OCI-LY1 (cell line): ENCODE measurements around the gene CD27.
"Not testable (repeated sequence)": the region's sequence is repeated elsewhere in the genome, so short reads cannot be mapped to it uniquely, and the experiment has no call there.

Experiments used
- H2AFZ ChIP-seq: fragments of 200-600 bp; sonication (generic), shearing (Covaris generic); 2 replicates; pipeline ENCODE4 v1.6.0; 2014; ENCODE audit warnings: antibody characterized with exemption, mild to moderate bottlenecking, low read length
- H3F3A ChIP-seq: fragments of 200-600 bp; sonication (generic), shearing (Covaris generic); 2 replicates; pipeline ENCODE4 v1.6.0; 2014; ENCODE audit warnings: mild to moderate bottlenecking, antibody characterized with exemption, low read length, moderate library complexity; ENCODE audit not compliant: insufficient read depth
- H3K27ac ChIP-seq: fragments of 200-600 bp; sonication (generic); 2 replicates; pipeline ENCODE4 v1.5.1; 2014; ENCODE audit warnings: low read length, mixed run types, mild to moderate bottlenecking, low read depth; ENCODE audit not compliant: poor library complexity, severe bottlenecking
- H3K27me3 ChIP-seq: fragments of 200-600 bp; sonication (generic); 2 replicates; pipeline ENCODE4 v1.6.0; 2014; ENCODE audit warnings: antibody characterized with exemption, mild to moderate bottlenecking, low read length, moderate library complexity; ENCODE audit not compliant: insufficient read depth
- H3K36me3 ChIP-seq: fragments of 200-600 bp; sonication (generic); 2 replicates; pipeline ENCODE4 v1.6.1; 2014; ENCODE audit warnings: mild to moderate bottlenecking, antibody characterized with exemption, low read length, moderate library complexity, mixed read lengths; ENCODE audit not compliant: insufficient read depth
- H3K4me1 ChIP-seq: fragments of 200-600 bp; sonication (generic); 2 replicates; pipeline ENCODE4 v1.5.1; 2014; ENCODE audit warnings: mild to moderate bottlenecking, low read length, moderate library complexity; ENCODE audit not compliant: insufficient read depth, severe bottlenecking
- H3K4me2 ChIP-seq: fragments of 200-600 bp; sonication (generic), shearing (Covaris generic); 2 replicates; pipeline ENCODE4 v1.6.1; 2014; ENCODE audit warnings: low read length
- H3K4me3 ChIP-seq: fragments of 200-600 bp; sonication (generic); 2 replicates; pipeline ENCODE4 v1.5.1; 2014; ENCODE audit warnings: low read length, low read depth, mild to moderate bottlenecking, mixed read lengths; ENCODE audit not compliant: poor library complexity, severe bottlenecking
- H3K79me2 ChIP-seq: fragments of 200-600 bp; shearing (Covaris generic); 2 replicates; pipeline ENCODE4 v1.6.1; 2016; ENCODE audit warnings: mixed run types, low read length, mixed read lengths; ENCODE audit not compliant: insufficient read depth
- H3K9ac ChIP-seq: fragments of 200-600 bp; sonication (generic), shearing (Covaris generic); 2 replicates; pipeline ENCODE4 v1.6.1; 2014; ENCODE audit warnings: mild to moderate bottlenecking, low read length, mixed read lengths
- H3K9me2 ChIP-seq: fragments of 200-600 bp; sonication (generic), shearing (Covaris generic); 2 replicates; pipeline ENCODE4 v1.6.1; 2014; ENCODE audit warnings: low read depth, mild to moderate bottlenecking, low read length, mixed read lengths
- H3K9me3 ChIP-seq: fragments of 200-600 bp; shearing (Covaris generic); 2 replicates; pipeline ENCODE4 v1.6.1; 2014; ENCODE audit warnings: low read length, mixed read lengths
- H4K20me1 ChIP-seq: fragments of 200-600 bp; sonication (generic), shearing (Covaris generic); 2 replicates; pipeline ENCODE4 v1.6.0; 2016; ENCODE audit warnings: mild to moderate bottlenecking, low read length; ENCODE audit not compliant: insufficient read depth
- EZH2 ChIP-seq: fragments of 200-600 bp; sonication (generic), shearing (Covaris generic); IDR thresholded peaks from 2 replicates; pipeline ENCODE4 v1.8.0; 2017; ENCODE audit warnings: borderline replicate concordance, mixed run types, mild to moderate bottlenecking, antibody characterized with exemption, low read length, moderate library complexity, mixed read lengths
- TF ChIP-seq, protein P1 (sequence below): fragments of 200-600 bp; sonication (generic), shearing (Covaris generic); IDR thresholded peaks from 2 replicates; pipeline ENCODE4 v1.5.1; 2017; ENCODE audit warnings: mild to moderate bottlenecking, antibody characterized with exemption, low read length, moderate library complexity, mixed read lengths

CD27 gene

DNA sequence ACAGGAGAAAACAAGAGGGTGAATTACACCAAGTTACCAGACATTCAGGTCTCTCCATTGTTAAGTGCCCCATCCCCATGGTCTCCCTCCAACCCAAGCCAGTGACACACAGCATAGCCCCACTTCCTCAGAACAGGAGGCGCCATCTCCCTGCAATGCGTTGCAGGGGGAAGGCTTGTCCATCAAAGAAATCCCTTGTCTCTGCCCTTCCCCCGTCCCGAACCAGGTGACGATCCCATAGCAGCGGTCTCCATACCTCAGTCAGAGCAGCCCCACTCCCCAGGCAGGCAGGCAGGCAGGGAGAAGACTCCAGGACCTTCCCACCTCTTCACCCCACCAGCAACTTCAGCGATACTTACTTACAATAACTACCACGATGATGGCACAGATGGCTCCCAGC is 19.8 kb downstream of the CD27 start:
- no peak overlapping the region for H3K9ac ChIP-seq
- H3F3A ChIP-seq = no peaks in the 10 kb centered on the region
- peak overlapping the region; percentile 92 for H3K27ac ChIP-seq
- TF ChIP-seq EZH2 = no peak
- TF ChIP-seq, protein P1, sequence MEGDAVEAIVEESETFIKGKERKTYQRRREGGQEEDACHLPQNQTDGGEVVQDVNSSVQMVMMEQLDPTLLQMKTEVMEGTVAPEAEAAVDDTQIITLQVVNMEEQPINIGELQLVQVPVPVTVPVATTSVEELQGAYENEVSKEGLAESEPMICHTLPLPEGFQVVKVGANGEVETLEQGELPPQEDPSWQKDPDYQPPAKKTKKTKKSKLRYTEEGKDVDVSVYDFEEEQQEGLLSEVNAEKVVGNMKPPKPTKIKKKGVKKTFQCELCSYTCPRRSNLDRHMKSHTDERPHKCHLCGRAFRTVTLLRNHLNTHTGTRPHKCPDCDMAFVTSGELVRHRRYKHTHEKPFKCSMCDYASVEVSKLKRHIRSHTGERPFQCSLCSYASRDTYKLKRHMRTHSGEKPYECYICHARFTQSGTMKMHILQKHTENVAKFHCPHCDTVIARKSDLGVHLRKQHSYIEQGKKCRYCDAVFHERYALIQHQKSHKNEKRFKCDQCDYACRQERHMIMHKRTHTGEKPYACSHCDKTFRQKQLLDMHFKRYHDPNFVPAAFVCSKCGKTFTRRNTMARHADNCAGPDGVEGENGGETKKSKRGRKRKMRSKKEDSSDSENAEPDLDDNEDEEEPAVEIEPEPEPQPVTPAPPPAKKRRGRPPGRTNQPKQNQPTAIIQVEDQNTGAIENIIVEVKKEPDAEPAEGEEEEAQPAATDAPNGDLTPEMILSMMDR = no peak
- H2AFZ ChIP-seq = no peak overlapping the region
- H3K36me3 ChIP-seq = peaks cover 95% of the 10 kb centered on the region
- peaks cover 16% of the 10 kb centered on the region for H3K79me2 ChIP-seq
- peaks cover 70% of the 10 kb centered on the region for H3K4me1 ChIP-seq
- no peaks in the 10 kb centered on the region for H3K9me2 ChIP-seq
- no peaks in the 10 kb centered on the region for H3K27me3 ChIP-seq
- no peaks in the 10 kb centered on the region for H4K20me1 ChIP-seq
- no peak overlapping the region for H3K4me3 ChIP-seq
- 0 out of 2 replicates have a peak, but pooled peaks cover 3% of the 10 kb centered on the region for H3K9me3 ChIP-seq
- no peak overlapping the region for H3K4me2 ChIP-seq

DNA sequence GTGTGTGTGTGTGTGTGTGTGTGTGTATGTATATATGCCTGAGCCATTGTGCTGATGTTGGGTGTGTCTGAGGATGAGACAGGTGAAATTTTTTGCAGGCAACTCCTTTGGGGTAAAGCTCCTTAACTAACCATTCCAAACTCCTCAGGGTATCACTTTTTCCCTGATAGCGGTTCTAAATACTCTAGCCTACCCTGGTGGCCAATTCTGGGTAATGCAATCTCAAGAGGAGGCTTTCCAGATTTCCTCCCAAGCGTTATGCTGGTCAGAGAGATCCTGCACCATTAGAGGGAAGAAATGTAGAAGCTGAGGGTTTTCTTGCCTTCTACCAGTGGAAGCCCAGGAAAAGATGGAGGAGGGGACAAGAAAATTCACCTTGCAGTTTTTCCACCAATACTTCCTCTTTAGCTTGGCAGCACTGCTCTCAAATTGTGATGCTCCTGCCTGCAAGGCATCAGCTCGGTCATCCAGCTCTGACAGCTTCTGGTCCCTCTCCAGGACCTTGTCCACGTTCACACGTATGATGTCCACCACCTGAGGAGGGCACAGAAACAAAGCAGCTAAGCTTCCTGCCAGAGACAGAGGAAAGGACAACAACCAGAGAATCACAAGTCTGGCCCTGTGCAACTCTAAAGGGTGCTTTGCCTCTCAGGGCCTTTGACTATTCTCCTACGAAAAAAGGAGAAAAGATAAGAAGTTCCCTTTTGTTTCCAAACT is 20.9 kb downstream of the CD27 start:
- no peak for TF ChIP-seq EZH2
- TF ChIP-seq, protein P1 = peak; percentile 92
- H3K4me2 ChIP-seq = no peak overlapping the region
- H3K79me2 ChIP-seq = peaks cover 24% of the 10 kb centered on the region
- H3K9me3 ChIP-seq = 0 out of 2 replicates have a peak, but pooled peaks cover 3% of the 10 kb centered on the region
- no peaks in the 10 kb centered on the region for H3K27me3 ChIP-seq
- H3K4me3 ChIP-seq = no peak overlapping the region
- no peak overlapping the region for H3K9ac ChIP-seq
- H3K36me3 ChIP-seq = peaks cover 86% of the 10 kb centered on the region
- peak overlapping the region; percentile 45 for H3K27ac ChIP-seq
- peaks cover 68% of the 10 kb centered on the region for H3K4me1 ChIP-seq
- no peaks in the 10 kb centered on the region for H3K9me2 ChIP-seq
- H4K20me1 ChIP-seq = no peaks in the 10 kb centered on the region
- H2AFZ ChIP-seq = no peak overlapping the region
- no peaks in the 10 kb centered on the region for H3F3A ChIP-seq

DNA sequence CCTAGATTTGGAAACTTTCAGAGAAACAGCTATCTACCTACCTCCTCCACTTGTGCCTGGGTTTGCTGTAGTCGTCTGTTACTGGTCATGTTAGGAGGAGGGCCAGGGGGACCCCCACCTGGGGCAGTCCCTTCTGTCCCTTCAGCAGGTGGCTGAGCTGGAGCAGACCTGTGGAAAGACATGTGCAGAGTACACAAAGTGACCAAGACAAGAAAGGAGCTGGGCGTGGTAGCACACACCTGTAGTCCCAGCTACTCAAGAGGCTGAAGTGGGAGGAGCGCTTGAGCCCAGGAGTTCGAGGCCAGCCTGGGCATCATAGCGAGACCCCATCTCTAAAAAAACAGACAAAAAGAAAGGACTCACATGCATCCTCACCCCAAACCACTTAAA is 21.4 kb downstream of the CD27 start:
- H3K4me1 ChIP-seq = peaks cover 65% of the 10 kb centered on the region
- H3K36me3 ChIP-seq = peaks cover 80% of the 10 kb centered on the region

DNA sequence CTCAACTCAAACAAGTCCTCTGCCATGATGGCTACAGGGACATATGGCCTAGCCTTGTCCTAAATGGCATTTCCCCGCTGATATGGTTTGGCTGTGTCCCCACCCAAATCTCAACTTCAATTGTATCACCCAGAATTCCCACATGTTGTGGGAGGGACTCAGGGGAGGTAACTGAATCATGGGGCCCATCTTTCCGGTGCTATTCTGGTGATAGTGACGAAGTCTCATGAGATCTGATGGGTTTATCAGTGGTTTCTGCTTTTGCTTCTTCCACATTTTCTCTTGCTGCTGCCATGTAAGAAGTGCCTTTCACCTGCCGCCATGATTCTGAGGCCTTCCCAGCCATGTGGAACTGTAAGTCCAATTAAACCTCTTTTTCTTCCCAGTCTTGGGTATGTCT is 22.0 kb downstream of the CD27 start:
- Histone ChIP-seq H3K4me1 (peaks cover 62% of the 10 kb centered on the region), H3K79me2 (peaks cover 24% of the 10 kb centered on the region), H3K27ac (peak overlapping the region; percentile 45), H3K36me3 (peaks cover 75% of the 10 kb centered on the region)
- not testable (repeated sequence) for H3F3A ChIP-seq, H2AFZ ChIP-seq, H3K9me2 ChIP-seq, H3K4me2 ChIP-seq, H3K27me3 ChIP-seq, H3K9me3 ChIP-seq, H4K20me1 ChIP-seq, H3K9ac ChIP-seq, H3K4me3 ChIP-seq

More for the DNA sequence above, 21.4 kb downstream of the CD27 start:
- no peak for TF ChIP-seq EZH2
- H3K9me2 ChIP-seq = no peaks in the 10 kb centered on the region
- peak overlapping the region; percentile 45 for H3K27ac ChIP-seq
- no peak overlapping the region for H3K9ac ChIP-seq
- H3K4me3 ChIP-seq = no peak overlapping the region
- no peak overlapping the region for H3K4me2 ChIP-seq
- no peaks in the 10 kb centered on the region for H3K27me3 ChIP-seq
- H3K9me3 ChIP-seq = 0 out of 2 replicates have a peak, but pooled peaks cover 3% of the 10 kb centered on the region
- no peaks in the 10 kb centered on the region for H4K20me1 ChIP-seq
- H3K79me2 ChIP-seq = peaks cover 24% of the 10 kb centered on the region
- H2AFZ ChIP-seq = no peak overlapping the region
- H3F3A ChIP-seq = no peaks in the 10 kb centered on the region

DNA sequence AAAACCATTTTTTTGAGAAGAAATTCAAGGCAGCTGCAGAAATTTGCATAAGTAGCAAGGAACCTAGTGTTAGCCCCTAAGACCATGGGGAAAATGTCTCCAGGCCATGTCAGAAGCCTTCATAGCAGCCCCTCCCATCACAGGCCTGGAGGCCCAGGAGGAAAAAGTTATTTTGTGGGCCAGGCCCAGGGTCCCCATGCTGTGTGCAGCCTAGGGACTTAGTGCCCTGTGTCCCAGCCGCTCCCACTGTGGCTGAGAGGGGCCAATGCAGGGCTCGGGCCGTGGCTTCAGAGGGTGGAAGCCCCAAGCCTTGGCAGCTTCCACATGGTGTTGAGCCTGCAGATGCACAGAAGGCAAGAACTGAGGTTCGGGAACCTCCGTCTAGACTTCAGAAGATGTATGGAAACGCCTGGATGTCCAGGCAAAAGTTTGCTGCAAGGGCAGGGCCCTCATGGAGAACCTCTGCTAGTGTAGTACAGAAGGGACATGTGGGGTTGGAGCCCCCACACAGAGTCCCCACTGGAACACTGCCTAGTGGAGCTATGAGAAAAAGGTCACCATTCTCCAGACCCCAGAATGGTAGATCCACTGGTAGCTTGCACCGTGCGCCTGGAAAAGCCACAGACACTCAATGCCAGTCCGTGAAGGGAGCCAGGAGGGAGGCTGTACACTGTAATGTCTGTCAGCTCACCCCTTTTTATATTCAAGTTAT is 23.0 kb downstream of the CD27 start:
- H4K20me1 ChIP-seq, H3K27ac ChIP-seq, H3K9ac ChIP-seq, H3K27me3 ChIP-seq, H3F3A ChIP-seq, H3K9me2 ChIP-seq, H2AFZ ChIP-seq, H3K9me3 ChIP-seq: not testable (repeated sequence)
- peaks cover 24% of the 10 kb centered on the region for H3K79me2 ChIP-seq
- H3K36me3 ChIP-seq = peaks cover 66% of the 10 kb centered on the region
- H3K4me3 ChIP-seq = peak overlapping the region; percentile 89
- peak overlapping the region; percentile 95; the same call in 1 of the 2 replicates for H3K4me2 ChIP-seq
- peaks cover 53% of the 10 kb centered on the region for H3K4me1 ChIP-seq
